SK-N-SH (cell line): ENCODE results near the gene ARHGAP4.

Experiments
- CTCF ChIP-seq: fragments of 200-600 bp; sonication (generic); IDR thresholded peaks from 2 replicates; pipeline ENCODE4 v1.6.1; 2017; ENCODE audit warnings: antibody characterized with exemption, mild to moderate bottlenecking, moderate library complexity
- ELF1 ChIP-seq: IDR thresholded peaks from 2 replicates; pipeline ENCODE4 v1.4.0; 2012
- EP300 ChIP-seq, 2 experiments: IDR thresholded peaks; 2 replicates each; pipeline versions ENCODE4 v1.4.0 to v1.6.1; 2012; ENCODE audit warnings: borderline replicate concordance in 1 of 2, low read depth in 1 of 2, low read length in 1 of 2
- EZH2phosphoT487 ChIP-seq: fragments of 200-600 bp; sonication (generic); IDR thresholded peaks from 2 replicates; pipeline ENCODE4 v1.6.1; 2017; ENCODE audit warnings: low read depth, mixed run types, mild to moderate bottlenecking, antibody characterized with exemption, moderate library complexity, borderline replicate concordance
- GABPA ChIP-seq: IDR thresholded peaks from 2 replicates; pipeline ENCODE4 v1.4.0; 2012; ENCODE audit warnings: low read depth, mild to moderate bottlenecking
- GATA2 ChIP-seq: sonication (generic); formaldehyde crosslinking; IDR thresholded peaks from 2 replicates; pipeline ENCODE4 v1.5.0; 2020; ENCODE audit warnings: mild to moderate bottlenecking, missing genetic modification reagents
- IRF3 ChIP-seq: fragments of 150-350 bp; IDR thresholded peaks from 2 replicates; pipeline ENCODE4 v1.6.1; 2016; ENCODE audit warnings: mild to moderate bottlenecking, low read depth, low read length
- MAX ChIP-seq: IDR thresholded peaks from 2 replicates; pipeline ENCODE4 v1.4.0; 2012; ENCODE audit warnings: low read depth
- RAD21 ChIP-seq: IDR thresholded peaks from 2 replicates; pipeline ENCODE4 v1.6.1; 2012; ENCODE audit warnings: mild to moderate bottlenecking, low read length
- RCOR1 ChIP-seq: fragments of 150-350 bp; IDR thresholded peaks from 2 replicates; pipeline ENCODE4 v1.6.1; 2017; ENCODE audit warnings: antibody characterized with exemption, low read length
- REST ChIP-seq: IDR thresholded peaks from 2 replicates; pipeline ENCODE4 v1.6.1; 2012; ENCODE audit warnings: mild to moderate bottlenecking, low read depth, low read length, moderate library complexity
- RFX5 ChIP-seq: IDR thresholded peaks from 2 replicates; pipeline ENCODE4 v1.6.1; 2012; ENCODE audit warnings: mild to moderate bottlenecking, improper control_type of control experiment, low read length
- TCF12 ChIP-seq: IDR thresholded peaks from 2 replicates; pipeline ENCODE4 v1.4.0; 2012
- USF1 ChIP-seq: IDR thresholded peaks from 2 replicates; pipeline ENCODE4 v1.4.0; 2012; ENCODE audit warnings: low read depth, borderline replicate concordance

GRCh38 chrX:153974003-153974725, 48.1 kb upstream of the ARHGAP4 start:
- TF ChIP-seq CTCF (no peak), IRF3 (no peak), GABPA (no peak), RCOR1 (no peak), RFX5 (no peak), EZH2phosphoT487 (no peak), EP300 (IDR thresholded peaks at IDR 0.05; ENCODE audit: borderline replicate concordance in 1 of 2, low read depth in 1 of 2, low read length in 1 of 2) (no peak), TCF12 (no peak), ELF1 (no peak), GATA2 (CRISPR knock-in tag) (no peak), MAX (no peak), RAD21 (no peak), USF1 (no peak), REST (no peak)
